ENCODE results near the gene CYCS.
"Not testable (repeated sequence)": the region's sequence is repeated elsewhere in the genome, so short reads cannot be mapped to it uniquely, and the experiment has no call there.

CYCS gene

GRCh38 chr7:25110514-25110913, 14.5 kb downstream of the CYCS start:
- not testable (repeated sequence) for H3K23ac ChIP-seq (ENCODE audit: low read length in 2 of 2); H2BK5ac ChIP-seq (ENCODE audit: low read depth, low read length, poor library complexity, severe bottlenecking); H3K18ac ChIP-seq (ENCODE audit: low read depth in 1 of 2, low read length in 2 of 2); H2BK120ac ChIP-seq (ENCODE audit: low read depth, low read length); H3K4me2 ChIP-seq (ENCODE audit: low read length, poor library complexity, severe bottlenecking); H2AFZ ChIP-seq (ENCODE audit: low read depth, low read length); DNase-seq; H3K9me3 ChIP-seq (ENCODE audit: control insufficient read depth, low read length); H4K8ac ChIP-seq (ENCODE audit: low read length); H3K9ac ChIP-seq (ENCODE audit: low read length); H3K4ac ChIP-seq (ENCODE audit: low read depth in 1 of 2, low read length in 2 of 2); H3K14ac ChIP-seq (ENCODE audit: low read length in 2 of 2); H2AK5ac ChIP-seq (ENCODE audit: low read length, severe bottlenecking); H2BK15ac ChIP-seq (ENCODE audit: low read depth, poor library complexity, severe bottlenecking); H3K4me3 ChIP-seq (ENCODE audit: insufficient read depth in 1 of 2, low read depth in 1 of 2, low read length in 2 of 2); H3K36me3 ChIP-seq (ENCODE audit: control insufficient read depth in 1 of 2, insufficient read depth in 2 of 2, low read depth in 1 of 2, low read length in 2 of 2); H3K27ac ChIP-seq (ENCODE audit: low read length, poor library complexity, severe bottlenecking); H2BK12ac ChIP-seq (ENCODE audit: low read length in 2 of 2); H3K79me1 ChIP-seq (replicated peaks; ENCODE audit: low read length, poor library complexity, severe bottlenecking); H4K91ac ChIP-seq (ENCODE audit: low read length); H3K27me3 ChIP-seq (ENCODE audit: control insufficient read depth in 1 of 2, insufficient read depth in 1 of 2, low read length in 2 of 2); H3K4me1 ChIP-seq (ENCODE audit: control insufficient read depth, insufficient read depth, low read depth, low read length)
- WGBS, result 93% methylated on average over 2 of the region's 2 CpGs

GRCh38 chr7:25109276-25109675, 15.8 kb downstream of the CYCS start:
- no peak for DNase-seq
- no peak overlapping the region for H3K27ac ChIP-seq (ENCODE audit: low read length, poor library complexity, severe bottlenecking)
- H3K18ac ChIP-seq (ENCODE audit: low read depth in 1 of 2, low read length in 2 of 2), result no peak overlapping the region
- no peaks in the 10 kb centered on the region for H3K4me1 ChIP-seq (ENCODE audit: control insufficient read depth, insufficient read depth, low read depth, low read length)
- H3K9ac ChIP-seq (ENCODE audit: low read length), result no peak overlapping the region
- no peak overlapping the region for H3K23ac ChIP-seq (ENCODE audit: low read length in 2 of 2)
- 85% methylated on average over 3 of the region's 3 CpGs for WGBS
- no peak overlapping the region for H3K4ac ChIP-seq (ENCODE audit: low read depth in 1 of 2, low read length in 2 of 2)
- no peaks in the 10 kb centered on the region for H3K9me3 ChIP-seq (ENCODE audit: control insufficient read depth, low read length)
- no peak overlapping the region for H3K4me3 ChIP-seq (ENCODE audit: insufficient read depth in 1 of 2, low read depth in 1 of 2, low read length in 2 of 2)
- H3K79me1 ChIP-seq (replicated peaks; ENCODE audit: low read length, poor library complexity, severe bottlenecking), result no peaks in the 10 kb centered on the region
- no peak overlapping the region for H2BK15ac ChIP-seq (ENCODE audit: low read depth, poor library complexity, severe bottlenecking)
- H2BK5ac ChIP-seq (ENCODE audit: low read depth, low read length, poor library complexity, severe bottlenecking), result no peak overlapping the region
- no peak overlapping the region for H4K91ac ChIP-seq (ENCODE audit: low read length)
- no peak overlapping the region for H2BK12ac ChIP-seq (ENCODE audit: low read length in 2 of 2)
- H3K14ac ChIP-seq (ENCODE audit: low read length in 2 of 2), result no peak overlapping the region
- H2AK5ac ChIP-seq (ENCODE audit: low read length, severe bottlenecking), result no peak overlapping the region
- no peaks in the 10 kb centered on the region for H3K27me3 ChIP-seq (ENCODE audit: control insufficient read depth in 1 of 2, insufficient read depth in 1 of 2, low read length in 2 of 2)
- no peak overlapping the region for H3K4me2 ChIP-seq (ENCODE audit: low read length, poor library complexity, severe bottlenecking)
- H2BK120ac ChIP-seq (ENCODE audit: low read depth, low read length), result no peak overlapping the region
- H2AFZ ChIP-seq (ENCODE audit: low read depth, low read length), result no peak overlapping the region
- no peak overlapping the region for H4K8ac ChIP-seq (ENCODE audit: low read length)
- no peaks in the 10 kb centered on the region for H3K36me3 ChIP-seq (ENCODE audit: control insufficient read depth in 1 of 2, insufficient read depth in 2 of 2, low read depth in 1 of 2, low read length in 2 of 2)

- Histone ChIP-seq H4K8ac (ENCODE audit: low read length) (no peak overlapping the region), H2BK120ac (ENCODE audit: low read depth, low read length) (no peak overlapping the region), H3K27me3 (ENCODE audit: control insufficient read depth in 1 of 2, insufficient read depth in 1 of 2, low read length in 2 of 2) (no peaks in the 10 kb centered on the region), H3K23ac (ENCODE audit: low read length in 2 of 2) (no peak overlapping the region), H3K27ac (ENCODE audit: low read length, poor library complexity, severe bottlenecking) (no peak overlapping the region), H3K36me3 (ENCODE audit: control insufficient read depth in 1 of 2, insufficient read depth in 2 of 2, low read depth in 1 of 2, low read length in 2 of 2) (no peaks in the 10 kb centered on the region), H2BK15ac (ENCODE audit: low read depth, poor library complexity, severe bottlenecking) (no peak overlapping the region), H3K9ac (ENCODE audit: low read length) (no peak overlapping the region), H3K4me1 (ENCODE audit: control insufficient read depth, insufficient read depth, low read depth, low read length) (no peaks in the 10 kb centered on the region), H3K18ac (ENCODE audit: low read depth in 1 of 2, low read length in 2 of 2) (no peak overlapping the region), H3K79me1 (replicated peaks; ENCODE audit: low read length, poor library complexity, severe bottlenecking) (no peaks in the 10 kb centered on the region), H3K9me3 (ENCODE audit: control insufficient read depth, low read length) (no peaks in the 10 kb centered on the region), H2BK12ac (ENCODE audit: low read length in 2 of 2) (no peak overlapping the region), H2AFZ (ENCODE audit: low read depth, low read length) (no peak overlapping the region), H3K14ac (ENCODE audit: low read length in 2 of 2) (no peak overlapping the region), H2AK5ac (ENCODE audit: low read length, severe bottlenecking) (no peak overlapping the region), H3K4ac (ENCODE audit: low read depth in 1 of 2, low read length in 2 of 2) (no peak overlapping the region), H4K91ac (ENCODE audit: low read length) (no peak overlapping the region), H3K4me2 (ENCODE audit: low read length, poor library complexity, severe bottlenecking) (no peak overlapping the region), H2BK5ac (ENCODE audit: low read depth, low read length, poor library complexity, severe bottlenecking) (no peak overlapping the region), H3K4me3 (ENCODE audit: insufficient read depth in 1 of 2, low read depth in 1 of 2, low read length in 2 of 2) (no peak overlapping the region)
- WGBS, result 56% methylated on average over 2 of the region's 3 CpGs
- no peak for DNase-seq
Measured at GRCh38 chr7:25105911-25106310, 19.1 kb downstream of the CYCS start.

- H3K27ac ChIP-seq (ENCODE audit: low read length, poor library complexity, severe bottlenecking), result no peak overlapping the region
- no peak overlapping the region for H3K23ac ChIP-seq (ENCODE audit: low read length in 2 of 2)
- no peaks in the 10 kb centered on the region for H3K36me3 ChIP-seq (ENCODE audit: control insufficient read depth in 1 of 2, insufficient read depth in 2 of 2, low read depth in 1 of 2, low read length in 2 of 2)
- H4K91ac ChIP-seq (ENCODE audit: low read length), result no peak overlapping the region
- no peak for DNase-seq
- H3K79me1 ChIP-seq (replicated peaks; ENCODE audit: low read length, poor library complexity, severe bottlenecking), result no peaks in the 10 kb centered on the region
- no peak overlapping the region for H3K4me3 ChIP-seq (ENCODE audit: insufficient read depth in 1 of 2, low read depth in 1 of 2, low read length in 2 of 2)
- H3K4ac ChIP-seq (ENCODE audit: low read depth in 1 of 2, low read length in 2 of 2), result no peak overlapping the region
- H2AFZ ChIP-seq (ENCODE audit: low read depth, low read length), result no peak overlapping the region
- no peak overlapping the region for H4K8ac ChIP-seq (ENCODE audit: low read length)
- H2BK15ac ChIP-seq (ENCODE audit: low read depth, poor library complexity, severe bottlenecking), result no peak overlapping the region
- H3K4me2 ChIP-seq (ENCODE audit: low read length, poor library complexity, severe bottlenecking), result no peak overlapping the region
- H3K18ac ChIP-seq (ENCODE audit: low read depth in 1 of 2, low read length in 2 of 2), result no peak overlapping the region
- no peak overlapping the region for H2BK5ac ChIP-seq (ENCODE audit: low read depth, low read length, poor library complexity, severe bottlenecking)
- H3K9me3 ChIP-seq (ENCODE audit: control insufficient read depth, low read length), result no peaks in the 10 kb centered on the region
- 92% methylated on average over 5 of the region's 5 CpGs for WGBS
- no peak overlapping the region for H3K9ac ChIP-seq (ENCODE audit: low read length)
- no peak overlapping the region for H3K14ac ChIP-seq (ENCODE audit: low read length in 2 of 2)
- H2BK120ac ChIP-seq (ENCODE audit: low read depth, low read length), result no peak overlapping the region
- H3K27me3 ChIP-seq (ENCODE audit: control insufficient read depth in 1 of 2, insufficient read depth in 1 of 2, low read length in 2 of 2), result no peaks in the 10 kb centered on the region
- H2AK5ac ChIP-seq (ENCODE audit: low read length, severe bottlenecking), result no peak overlapping the region
- no peaks in the 10 kb centered on the region for H3K4me1 ChIP-seq (ENCODE audit: control insufficient read depth, insufficient read depth, low read depth, low read length)
- no peak overlapping the region for H2BK12ac ChIP-seq (ENCODE audit: low read length in 2 of 2)
Measured at GRCh38 chr7:25103773-25104172, 21.3 kb downstream of the CYCS start.

All from mesenchymal stem cell (in vitro differentiated cells and primary cell).